SKM-1 treated with dmso at 0.1 percent for 144 hours (cell line): Measurements from ENCODE around the gene GOLIM4.
"Not testable (repeated sequence)": the region's sequence is repeated elsewhere in the genome, so short reads cannot be mapped to it uniquely, and the experiment has no call there.

ENCODE experiments used
- DNase-seq: peaks from one replicate; lab custom pipeline; 2025; ENCODE audit not compliant: unreplicated experiment; lab: John Stamatoyannopoulos, UW

The GOLIM4 gene

GRCh38 chr3:168048414-168049330, 47.1 kb downstream of the GOLIM4 start:
- peak; percentile 23 for DNase-seq

DNA sequence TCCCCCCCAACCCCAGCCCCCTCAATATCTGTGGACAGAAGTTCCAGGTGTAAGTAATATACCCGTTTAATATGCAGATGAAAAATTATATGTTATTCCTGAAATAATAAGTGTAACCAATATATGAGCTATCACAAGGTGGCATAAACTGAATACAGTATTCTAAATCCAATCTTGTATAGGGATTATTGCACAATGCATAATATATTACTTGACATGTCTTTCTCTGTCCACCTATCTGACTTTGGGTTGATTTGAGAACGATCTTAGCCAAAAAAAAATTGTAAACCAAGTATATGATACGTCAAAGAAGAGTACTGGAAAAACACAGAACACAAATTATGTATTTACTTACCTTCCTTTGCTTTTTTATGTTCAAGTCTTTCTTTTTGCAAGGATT, 47.8 kb downstream of the GOLIM4 start:
- DNase-seq = no peak

DNA sequence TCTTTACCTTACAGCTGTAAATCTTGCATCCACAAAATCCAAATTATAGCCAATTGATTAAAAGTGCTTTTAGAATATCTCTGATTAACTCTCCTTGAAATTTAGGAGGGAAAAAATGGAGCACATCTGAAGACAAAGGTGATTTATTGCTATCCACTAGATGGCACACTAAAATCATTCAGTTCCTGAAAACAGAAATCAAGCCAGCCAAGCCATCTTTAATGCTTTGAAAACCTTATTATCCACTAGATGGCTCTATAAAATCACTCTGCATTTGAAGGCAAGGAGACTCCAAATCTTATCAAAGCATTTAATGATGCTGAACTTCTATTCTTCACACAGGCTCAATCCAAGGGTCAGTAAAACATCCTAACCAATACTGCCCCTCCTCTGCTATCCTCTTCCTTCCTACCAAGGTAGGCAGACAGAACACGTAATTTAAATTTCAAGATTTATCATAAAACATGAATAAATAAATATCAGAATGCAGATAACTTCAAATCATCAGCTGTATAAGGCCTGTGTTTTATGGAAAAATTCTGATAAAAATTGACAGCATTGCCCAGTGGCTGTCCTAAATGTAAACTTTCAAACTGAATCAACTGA, 48.4 kb downstream of the GOLIM4 start:
- DNase-seq = peak; percentile 78

DNA sequence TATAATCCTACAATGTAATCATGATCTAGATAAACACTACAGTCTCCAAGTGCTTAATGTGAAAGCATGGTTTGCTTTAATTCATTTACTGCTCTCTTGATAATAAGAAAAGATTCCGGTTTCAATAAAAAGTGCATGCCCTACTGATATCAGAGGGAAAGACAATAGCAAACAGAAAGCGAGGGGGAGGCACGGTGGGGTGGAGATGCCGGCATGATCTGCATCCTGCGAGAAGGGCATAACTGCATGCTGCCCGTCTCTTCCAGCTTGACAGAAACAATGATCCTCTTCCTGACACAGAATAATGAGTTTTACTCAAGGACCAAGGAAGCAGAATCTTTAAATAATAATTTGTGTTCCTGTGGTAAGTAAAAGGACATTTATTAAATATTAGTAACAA, 51.7 kb downstream of the GOLIM4 start:
- DNase-seq = no peak

DNA sequence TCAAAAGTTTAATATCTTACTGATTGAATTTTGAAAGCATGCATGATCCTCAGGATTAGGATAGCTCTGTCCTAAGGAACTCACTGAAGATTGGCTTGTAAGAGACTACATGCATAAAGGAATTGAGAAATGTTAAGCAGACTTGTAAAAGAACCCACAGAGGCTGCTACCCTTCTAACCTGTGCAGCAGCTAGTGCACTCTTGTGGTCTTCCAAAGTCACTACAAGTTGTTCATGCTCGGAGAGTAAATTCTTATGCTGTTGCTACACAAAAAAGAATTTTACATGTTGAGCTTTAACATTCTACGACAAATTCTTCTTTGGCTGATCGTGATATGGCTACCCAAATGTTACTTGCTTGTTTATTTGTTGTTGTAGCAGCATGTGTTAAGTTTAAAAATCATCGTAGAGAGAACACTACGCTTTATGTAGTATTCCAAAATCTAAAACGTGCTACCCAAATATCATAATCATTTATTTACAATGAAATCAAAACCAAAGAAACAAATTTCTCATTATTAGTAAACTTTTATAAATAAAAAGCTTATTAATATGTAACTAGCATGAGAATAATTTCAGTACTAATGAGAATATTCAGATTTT, 55.0 kb downstream of the GOLIM4 start:
- DNase-seq = peak; percentile 55

- no peak for DNase-seq
Measured at GRCh38 chr3:168037020-168037419, 58.7 kb downstream of the GOLIM4 start.

DNA sequence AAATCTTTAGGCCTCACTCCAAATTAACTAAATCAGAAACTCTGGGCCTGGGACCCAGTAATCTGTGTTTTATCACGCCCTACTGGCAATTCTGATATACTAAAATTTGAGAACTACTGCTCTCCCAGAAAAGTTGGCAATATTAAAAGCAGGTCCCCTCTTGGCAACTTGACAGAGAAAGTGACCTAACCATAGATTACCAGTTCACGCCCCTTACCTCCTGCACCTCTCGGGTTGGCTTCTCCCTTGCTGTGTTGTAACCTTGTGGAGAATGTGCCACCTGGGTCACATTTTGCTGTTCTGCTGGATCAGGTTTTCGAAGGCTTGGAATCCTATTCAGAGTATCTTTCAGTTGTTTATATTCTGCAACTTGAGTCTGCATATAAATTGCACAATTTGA, 59.1 kb downstream of the GOLIM4 start:
- DNase-seq = no peak

GRCh38 chr3:168034152-168034928, 61.4 kb downstream of the GOLIM4 start:
- no peak for DNase-seq

DNA sequence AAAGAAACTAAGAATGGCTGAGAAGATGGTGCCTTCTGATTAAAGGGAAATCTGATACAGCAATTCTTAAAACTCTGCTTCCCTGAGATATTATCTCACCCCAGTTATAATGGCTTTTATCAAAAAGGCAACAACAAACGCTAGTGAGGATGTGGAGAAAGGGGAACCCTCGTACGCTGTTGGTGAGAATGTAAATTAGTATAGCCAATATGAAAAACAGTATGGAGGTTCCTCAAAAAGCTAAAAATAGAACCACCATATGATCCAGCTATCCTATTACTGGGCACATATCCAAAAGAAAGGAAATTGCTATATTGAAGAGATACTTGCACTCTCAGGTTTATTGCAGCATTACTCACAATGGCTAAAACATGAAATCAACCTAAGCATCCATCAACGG, 65.1 kb downstream of the GOLIM4 start:
- DNase-seq = no peak

- no peak for DNase-seq
Measured at GRCh38 chr3:168029705-168030104, 66.0 kb downstream of the GOLIM4 start.

DNA sequence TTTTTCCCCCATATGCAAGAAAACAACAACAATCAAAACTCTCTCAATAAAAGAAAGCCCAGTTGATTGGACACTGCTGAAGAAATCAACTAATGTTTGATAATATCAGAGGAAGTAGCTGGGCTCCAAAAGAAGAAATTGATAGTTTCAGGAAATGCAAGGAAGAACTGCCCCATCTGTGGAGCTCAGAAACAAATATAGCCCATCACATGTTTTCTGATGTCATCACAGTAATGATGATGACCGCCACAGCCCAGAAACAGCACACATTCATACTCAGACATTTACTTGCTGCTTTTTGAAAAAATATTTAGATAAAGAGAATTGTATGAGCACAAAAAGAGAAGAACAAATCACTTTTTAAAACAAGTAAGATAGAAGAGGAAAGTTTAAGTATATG, 67.6 kb downstream of the GOLIM4 start:
- DNase-seq = no peak

- DNase-seq = no peak
Measured at GRCh38 chr3:168026764-168027163, 69.0 kb downstream of the GOLIM4 start.

- no peak for DNase-seq
Measured at GRCh38 chr3:168025076-168025475, 70.6 kb downstream of the GOLIM4 start.

GRCh38 chr3:168024537-168024941, 71.2 kb downstream of the GOLIM4 start:
- DNase-seq = no peak

DNA sequence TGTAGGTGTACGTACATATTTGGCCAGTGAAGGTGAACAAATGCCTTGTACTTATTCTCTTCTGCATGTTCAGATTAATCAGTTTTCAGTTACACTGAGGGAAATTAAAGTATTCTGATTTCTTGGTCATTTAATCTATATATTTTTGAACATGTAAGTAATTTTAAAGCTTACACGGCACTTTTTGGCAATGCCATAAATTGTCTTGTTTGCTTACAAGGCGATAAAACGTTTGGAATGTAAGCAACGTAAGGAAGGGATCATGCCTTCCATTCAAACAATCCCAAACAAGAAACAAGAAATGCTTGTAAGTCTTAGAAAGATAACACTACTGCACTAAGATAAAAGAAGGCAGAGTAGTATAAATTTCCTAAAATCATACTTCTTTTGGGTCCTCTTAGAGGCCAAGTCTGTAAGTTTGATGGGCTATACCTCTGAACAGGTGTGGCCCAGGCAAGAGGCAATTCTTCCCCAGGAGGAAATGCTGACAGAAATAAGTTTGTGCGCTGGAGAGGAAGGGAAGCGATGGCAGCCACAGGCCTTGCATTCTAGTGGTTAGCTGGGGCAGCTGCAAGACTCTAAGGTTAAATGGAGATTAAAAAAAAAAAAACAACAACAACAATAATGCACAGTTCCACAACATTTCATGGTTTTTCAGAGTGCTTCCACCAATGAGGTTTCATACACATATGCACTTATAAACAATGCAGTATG, 73.8 kb downstream of the GOLIM4 start:
- no peak for DNase-seq

GRCh38 chr3:168011280-168011679, 84.4 kb downstream of the GOLIM4 start:
- not testable (repeated sequence) for DNase-seq

DNA sequence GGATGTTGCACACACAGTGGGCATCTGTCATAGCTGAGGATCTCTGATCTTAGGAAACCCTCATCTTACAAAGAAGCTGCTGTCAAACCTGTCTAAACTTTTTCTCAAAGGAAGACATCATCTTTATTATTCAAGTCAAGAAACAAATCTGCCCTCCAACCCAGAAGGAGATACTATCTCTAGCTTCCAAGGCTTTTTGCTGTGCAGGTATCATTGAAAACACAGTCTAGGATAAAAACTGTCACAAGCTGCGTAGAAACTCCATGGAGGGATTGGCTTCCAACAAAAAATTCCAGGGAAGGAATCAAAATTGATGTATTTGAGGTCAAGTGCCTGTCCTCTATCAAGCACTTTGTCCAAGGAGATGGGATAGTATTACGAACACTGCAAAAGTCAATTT, 89.1 kb downstream of the GOLIM4 start:
- no peak for DNase-seq

DNA sequence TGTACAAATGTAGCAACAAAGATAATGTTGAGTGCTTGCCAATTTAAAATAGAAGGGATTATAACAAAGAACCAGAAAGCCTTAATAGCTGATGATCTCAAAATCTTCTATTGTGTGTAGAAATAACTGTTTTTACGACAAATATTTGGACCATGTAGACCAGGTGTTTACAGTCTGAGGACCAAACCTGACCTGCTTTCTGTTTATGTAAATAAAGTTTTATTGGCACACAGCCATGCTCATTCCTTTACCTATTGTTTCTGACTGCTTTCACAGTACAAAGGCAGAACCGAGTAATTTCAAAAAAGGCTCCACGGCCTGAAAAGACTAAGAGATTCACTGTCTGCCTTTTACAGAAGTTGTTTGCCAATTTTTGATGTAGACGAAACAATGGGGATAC, 91.8 kb downstream of the GOLIM4 start:
- no peak for DNase-seq

DNA sequence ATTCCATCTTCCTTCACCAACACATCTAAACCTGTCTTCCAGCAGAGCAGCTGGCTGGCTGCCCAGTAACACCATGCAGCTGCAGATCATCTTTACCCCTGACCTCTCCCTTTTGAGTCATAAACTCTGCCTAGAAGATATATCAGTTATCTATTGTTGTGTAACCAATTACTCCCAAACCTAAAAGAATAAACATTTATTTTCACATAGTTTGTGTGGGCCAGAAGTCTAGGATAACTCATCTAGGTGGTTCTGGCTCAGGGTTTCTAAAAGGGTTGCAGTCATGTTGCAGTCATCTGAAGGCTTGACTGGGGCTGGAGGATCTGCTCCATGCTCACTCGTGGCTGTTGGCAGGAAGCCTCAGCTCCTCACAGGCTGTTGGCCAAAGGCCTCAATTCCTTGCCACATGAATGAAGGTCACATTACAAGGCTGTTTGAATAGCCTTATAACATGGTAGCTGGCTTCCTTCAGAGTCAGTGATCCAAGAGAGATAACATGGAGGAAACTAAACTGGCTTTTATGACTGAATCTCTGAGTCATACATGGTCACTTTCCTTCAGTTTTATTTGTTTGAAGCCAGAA, 92.8 kb downstream of the GOLIM4 start:
- DNase-seq = no peak

DNA sequence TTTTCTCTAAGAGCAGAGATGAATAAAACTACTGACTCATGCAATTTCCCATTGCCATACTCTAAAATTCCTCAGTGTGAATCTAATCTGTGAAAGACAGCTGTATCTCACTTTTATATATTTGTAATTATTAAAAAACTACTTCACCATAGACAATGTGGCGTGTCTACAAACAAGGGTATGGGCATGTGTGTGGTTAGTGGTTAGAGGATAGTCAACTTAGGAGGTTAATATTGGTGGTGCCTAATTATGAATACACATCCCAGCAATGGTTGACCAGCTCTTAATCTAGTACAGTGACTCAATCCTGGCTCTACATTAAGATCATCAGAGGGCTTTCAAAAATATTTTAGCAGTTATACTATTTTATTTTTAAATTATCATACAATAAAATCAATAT, 94.5 kb downstream of the GOLIM4 start:
- DNase-seq = no peak
